Skeletal muscle cell (primary cell): ENCODE measurements around the gene C2CD4B.

Source experiments
- DNase-seq: peaks from one replicate; pipeline ENCODE4 v3.0.0-alpha.2; 2010; ENCODE audit warnings: low read depth
- H3K4me3 ChIP-seq: 2 replicates; pipeline ENCODE4 v1.5.1; 2011; ENCODE audit warnings: low read depth, mild to moderate bottlenecking, control low read depth, low read length, moderate library complexity

C2CD4B gene

GRCh38 chr15:62165104-62165792, at the start of gene C2CD4B:
TSS of gene C2CD4B (minus strand) at chr15:62165285. CDS start at chr15:62164984, 301 bp downstream.
- H3K4me3 ChIP-seq, result peak within 1 kb of the TSS; percentile 34
- no peak for DNase-seq

- no peak for DNase-seq
- no peak overlapping the region for H3K4me3 ChIP-seq
These were observed 47.7 kb upstream of the C2CD4B start for GRCh38 chr15:62212741-62213140.

- no peak for DNase-seq
- H3K4me3 ChIP-seq, result no peak overlapping the region
These were observed 46.3 kb upstream of the C2CD4B start for GRCh38 chr15:62211348-62211747.

- no peak overlapping the region for H3K4me3 ChIP-seq
- no peak for DNase-seq
These were observed 44.7 kb upstream of the C2CD4B start for GRCh38 chr15:62209821-62210220.

- no peak for DNase-seq
- no peak overlapping the region for H3K4me3 ChIP-seq
These were observed 44.2 kb upstream of the C2CD4B start for GRCh38 chr15:62209322-62209721.

GRCh38 chr15:62208884-62209283, 43.8 kb upstream of the C2CD4B start:
- no peak overlapping the region for H3K4me3 ChIP-seq
- no peak for DNase-seq

- DNase-seq, result no peak
- H3K4me3 ChIP-seq, result no peak overlapping the region
These were observed 43.3 kb upstream of the C2CD4B start for GRCh38 chr15:62208367-62208766.

GRCh38 chr15:62190675-62191074, 25.6 kb upstream of the C2CD4B start:
- H3K4me3 ChIP-seq, result no peak overlapping the region
- DNase-seq, result no peak

GRCh38 chr15:62190274-62190673, 25.2 kb upstream of the C2CD4B start:
- no peak for DNase-seq
- H3K4me3 ChIP-seq, result no peak overlapping the region

- no peak overlapping the region for H3K4me3 ChIP-seq
- DNase-seq, result no peak
These were observed 23.7 kb upstream of the C2CD4B start for GRCh38 chr15:62188744-62189143.

- no peak for DNase-seq
- H3K4me3 ChIP-seq, result no peak overlapping the region
These were observed 22.8 kb upstream of the C2CD4B start for GRCh38 chr15:62187910-62188309.

- DNase-seq, result no peak
- H3K4me3 ChIP-seq, result no peak overlapping the region
These were observed 22.3 kb upstream of the C2CD4B start for GRCh38 chr15:62187425-62187824.

GRCh38 chr15:62186578-62186977, 21.5 kb upstream of the C2CD4B start:
- no peak for DNase-seq
- H3K4me3 ChIP-seq, result no peak overlapping the region

GRCh38 chr15:62183130-62183529, 18.0 kb upstream of the C2CD4B start:
- H3K4me3 ChIP-seq, result no peak overlapping the region
- no peak for DNase-seq

- peak; percentile 11 for DNase-seq
- H3K4me3 ChIP-seq, result no peak overlapping the region
These were observed 8.1 kb upstream of the C2CD4B start for GRCh38 chr15:62173215-62173614.

- no peak for DNase-seq
These were observed 6.8 kb upstream of the C2CD4B start for GRCh38 chr15:62171882-62172281.

GRCh38 chr15:62165793-62166375, 799 bp upstream of the C2CD4B start:
- no peak overlapping the region for H3K4me3 ChIP-seq
- peak; percentile 2 for DNase-seq

More at GRCh38 chr15:62171882-62172281, 6.8 kb upstream of the C2CD4B start:
- H3K4me3 ChIP-seq, result no peak overlapping the region

- no peak for DNase-seq
- H3K4me3 ChIP-seq, result peak overlapping the region; percentile 34
These were observed 535 bp downstream of the C2CD4B start for GRCh38 chr15:62164396-62165103.

- no peak for DNase-seq
- peak overlapping the region; percentile 29 for H3K4me3 ChIP-seq
These were observed 1.1 kb downstream of the C2CD4B start for GRCh38 chr15:62164014-62164395.

GRCh38 chr15:62163397-62164013, 1.6 kb downstream of the C2CD4B start:
- no peak overlapping the region for H3K4me3 ChIP-seq
- no peak for DNase-seq
